T-helper 1 cell treated with Interleukin-12 subunit alpha and Interleukin-12 subunit beta and Interleukin-4 antibody, amounts not matched to agents 30 μg/mL and 1 μg/mL, for 36 hours (primary cell): ENCODE results near the gene NEDD4.
"Not testable (repeated sequence)": the region's sequence is repeated elsewhere in the genome, so short reads cannot be mapped to it uniquely, and the experiment has no call there.

ENCODE experiments used
- H3K27ac Mint-ChIP-seq: one replicate; pipeline ENCODE4 v1.8.0; 2021; ENCODE audit warnings: mild to moderate bottlenecking, mixed read lengths
- H3K27me3 Mint-ChIP-seq: one replicate; pipeline ENCODE4 v1.8.0; 2021; ENCODE audit warnings: low read depth, mixed read lengths
- H3K36me3 Mint-ChIP-seq: one replicate; pipeline ENCODE4 v1.8.0; 2021; ENCODE audit warnings: low read depth, mixed read lengths
- H3K4me1 Mint-ChIP-seq: one replicate; pipeline ENCODE4 v1.8.0; 2021; ENCODE audit warnings: low read depth, mixed read lengths
- H3K4me3 Mint-ChIP-seq: one replicate; pipeline ENCODE4 v1.8.0; 2021; ENCODE audit warnings: mild to moderate bottlenecking, moderate library complexity, mixed read lengths
- H3K9me3 Mint-ChIP-seq: one replicate; pipeline ENCODE4 v1.8.0; 2021; ENCODE audit warnings: mixed read lengths

The NEDD4 gene

DNA sequence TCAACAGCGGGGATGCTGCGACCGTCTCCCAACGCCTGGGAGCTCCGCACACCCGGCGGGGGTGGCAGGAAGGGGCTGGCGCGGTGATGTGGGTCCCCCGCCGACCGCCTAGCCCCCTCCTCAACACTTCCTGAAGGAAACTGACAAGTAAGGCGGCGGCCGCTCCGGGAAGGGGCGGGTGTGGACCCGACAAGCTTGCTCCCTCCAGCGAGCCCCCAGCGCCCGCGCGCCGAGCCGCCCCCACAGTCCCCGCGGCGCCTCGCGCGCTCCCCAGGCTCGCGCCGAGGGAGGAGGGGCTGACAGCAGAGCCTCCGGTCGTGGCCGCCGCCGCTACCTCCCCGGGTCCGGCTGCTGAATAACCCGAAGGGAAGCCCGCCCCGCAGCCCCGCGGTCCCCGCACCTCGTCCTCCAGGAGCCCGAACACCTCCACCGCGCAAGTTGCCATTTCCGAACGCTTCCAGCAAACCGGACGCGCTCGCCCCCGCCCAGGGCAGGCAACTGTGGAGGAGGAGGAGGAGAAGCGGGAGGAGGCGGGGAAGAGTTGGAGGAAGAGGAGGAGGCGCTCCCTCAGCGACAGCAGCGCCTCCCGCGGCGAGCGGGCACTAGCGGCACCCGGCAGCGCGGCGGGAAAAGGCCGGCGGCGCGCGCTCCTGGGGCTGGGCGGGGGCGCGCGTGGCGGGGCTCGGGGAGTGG, at the start of gene NEDD4:
NEDD4 (minus strand) TSS at position 502 of the 693 bp plus-strand sequence; CDS start at position 445, 57 bp downstream.
- H3K4me1 Mint-ChIP-seq = peaks cover 12% of the 10 kb centered on the region
- peaks cover 37% of the 10 kb centered on the region for H3K27me3 Mint-ChIP-seq
- no peaks in the 10 kb centered on the region for H3K9me3 Mint-ChIP-seq
- H3K4me3 Mint-ChIP-seq = peak within 1 kb of the TSS; percentile 89
- peaks cover 2% of the 10 kb centered on the region for H3K36me3 Mint-ChIP-seq
- peak within 1 kb of the TSS; percentile 61 for H3K27ac Mint-ChIP-seq

- Mint-ChIP-seq H3K4me3 (no peak overlapping the region), H3K9me3 (peaks cover 31% of the 10 kb centered on the region), H3K4me1 (peaks cover 21% of the 10 kb centered on the region)
These were observed 49.1 kb upstream of the NEDD4 start for GRCh38 chr15:56042498-56042897.

GRCh38 chr15:56042031-56042430, 48.6 kb upstream of the NEDD4 start:
- Mint-ChIP-seq H3K4me1 (peaks cover 21% of the 10 kb centered on the region), H3K27ac (no peak overlapping the region), H3K36me3 (peaks cover 5% of the 10 kb centered on the region), H3K27me3 (peaks cover 5% of the 10 kb centered on the region), H3K9me3 (peaks cover 31% of the 10 kb centered on the region), H3K4me3 (no peak overlapping the region)

More at GRCh38 chr15:56042498-56042897, 49.1 kb upstream of the NEDD4 start:
- H3K27me3 Mint-ChIP-seq = peaks cover 5% of the 10 kb centered on the region
- peaks cover 5% of the 10 kb centered on the region for H3K36me3 Mint-ChIP-seq
- no peak overlapping the region for H3K27ac Mint-ChIP-seq

DNA sequence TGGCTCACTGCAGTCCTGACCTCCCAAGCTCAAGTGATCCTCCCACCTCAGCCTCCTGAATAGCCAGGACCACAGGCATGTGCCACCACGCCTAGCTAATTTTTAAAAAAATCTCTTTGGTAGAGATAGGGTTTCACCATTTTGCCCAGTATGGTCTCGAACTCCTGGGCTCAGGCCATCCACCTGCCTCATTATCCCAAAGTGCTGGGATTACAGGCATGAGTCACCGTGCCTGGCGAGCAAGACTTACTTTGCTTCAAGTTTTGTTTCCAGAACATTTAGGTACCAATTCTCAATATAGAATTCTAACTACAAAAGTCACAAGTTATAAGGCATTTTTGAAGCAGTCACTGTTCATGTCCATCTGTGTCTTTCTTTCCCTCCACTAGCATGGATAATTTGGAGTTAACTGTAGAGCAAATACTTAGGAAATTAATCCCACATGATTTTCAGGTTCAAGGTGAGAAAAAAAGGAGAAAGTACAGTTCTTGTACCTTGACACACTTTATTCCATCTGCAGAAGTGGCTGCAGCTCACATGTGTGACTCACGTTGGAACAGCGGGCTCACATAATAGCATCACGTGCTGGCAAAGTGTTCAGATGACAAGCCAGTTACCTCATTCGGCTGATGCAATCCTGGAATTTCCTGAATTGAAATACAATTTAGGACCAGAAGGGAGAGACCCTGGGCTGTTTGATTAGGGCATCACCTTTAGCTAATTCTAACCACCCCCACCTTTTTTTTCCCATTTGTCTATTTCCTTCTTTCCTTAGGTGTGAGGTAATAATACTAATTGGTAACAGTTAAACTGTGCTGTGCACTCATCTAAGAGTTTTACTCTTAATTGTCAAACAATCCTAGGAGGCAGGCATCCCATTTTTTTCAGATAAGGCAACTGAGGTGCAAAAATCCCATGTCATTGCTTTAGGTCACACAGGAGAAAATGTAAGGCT, 46.9 kb upstream of the NEDD4 start:
- H3K9me3 Mint-ChIP-seq = peaks cover 25% of the 10 kb centered on the region
- peaks cover 5% of the 10 kb centered on the region for H3K36me3 Mint-ChIP-seq
- no peak overlapping the region for H3K27ac Mint-ChIP-seq
- H3K4me1 Mint-ChIP-seq = peaks cover 21% of the 10 kb centered on the region
- H3K27me3 Mint-ChIP-seq = no peaks in the 10 kb centered on the region
- no peak overlapping the region for H3K4me3 Mint-ChIP-seq

GRCh38 chr15:56038707-56039106, 45.3 kb upstream of the NEDD4 start:
- Mint-ChIP-seq H3K36me3 (no peaks in the 10 kb centered on the region), H3K9me3 (peaks cover 15% of the 10 kb centered on the region), H3K4me3 (no peak overlapping the region), H3K27me3 (no peaks in the 10 kb centered on the region), H3K4me1 (peaks cover 23% of the 10 kb centered on the region), H3K27ac (no peak overlapping the region)

DNA sequence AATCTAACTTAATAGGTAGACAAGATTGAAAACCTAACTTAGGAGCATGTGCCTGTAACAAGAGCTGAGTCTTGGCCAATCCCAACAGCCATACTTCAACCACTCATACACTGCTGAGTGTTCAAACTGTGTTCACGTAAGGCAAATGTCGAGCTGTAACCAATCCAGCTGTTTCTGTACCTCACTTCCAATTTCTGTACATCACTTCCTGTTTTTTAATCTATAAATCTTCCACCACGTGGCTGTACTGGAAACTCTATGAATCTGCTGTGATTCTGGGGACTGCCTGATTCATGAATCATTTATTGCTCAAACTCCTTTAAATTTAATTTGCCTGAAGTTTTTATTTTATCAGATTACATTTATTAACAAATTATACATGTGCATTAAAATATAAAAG, 44.6 kb upstream of the NEDD4 start:
- H3K36me3 Mint-ChIP-seq = no peaks in the 10 kb centered on the region
- no peak overlapping the region for H3K4me3 Mint-ChIP-seq
- peaks cover 10% of the 10 kb centered on the region for H3K9me3 Mint-ChIP-seq
- peaks cover 17% of the 10 kb centered on the region for H3K4me1 Mint-ChIP-seq
- H3K27ac Mint-ChIP-seq = no peak overlapping the region
- no peaks in the 10 kb centered on the region for H3K27me3 Mint-ChIP-seq

- Mint-ChIP-seq H3K4me1 (peaks cover 10% of the 10 kb centered on the region), H3K36me3 (no peaks in the 10 kb centered on the region), H3K4me3 (no peak overlapping the region), H3K27me3 (no peaks in the 10 kb centered on the region), H3K27ac (no peak overlapping the region), H3K9me3 (peaks cover 10% of the 10 kb centered on the region)
These were observed 43.2 kb upstream of the NEDD4 start for GRCh38 chr15:56036546-56037067.

DNA sequence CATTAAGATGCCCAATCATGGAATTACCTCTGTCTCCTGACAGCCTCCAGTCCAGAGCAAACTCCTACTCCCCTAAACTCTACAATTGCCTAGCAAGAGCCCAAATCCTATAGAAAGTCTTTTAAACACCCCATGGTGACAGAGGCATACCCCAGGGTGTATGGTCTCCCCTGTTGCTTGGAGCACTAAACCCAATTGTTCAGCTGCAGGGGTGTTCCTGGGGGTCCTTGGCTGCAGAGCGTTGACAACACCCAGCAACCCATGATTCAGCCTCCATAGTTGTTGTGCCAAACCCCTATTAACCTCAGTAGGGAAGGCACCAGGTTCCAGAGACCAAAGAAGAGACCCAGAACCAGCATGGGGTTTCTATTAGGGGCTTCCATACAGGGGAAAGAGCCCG, 41.8 kb upstream of the NEDD4 start:
- Mint-ChIP-seq H3K36me3 (no peaks in the 10 kb centered on the region), H3K9me3 (peaks cover 10% of the 10 kb centered on the region), H3K4me1 (peaks cover 9% of the 10 kb centered on the region), H3K27ac (no peak overlapping the region), H3K4me3 (no peak overlapping the region), H3K27me3 (peaks cover 8% of the 10 kb centered on the region)

GRCh38 chr15:56034514-56034913, 41.1 kb upstream of the NEDD4 start:
- Mint-ChIP-seq H3K27me3 (peaks cover 10% of the 10 kb centered on the region), H3K27ac (no peak overlapping the region), H3K4me1 (peaks cover 9% of the 10 kb centered on the region), H3K9me3 (peaks cover 9% of the 10 kb centered on the region), H3K36me3 (no peaks in the 10 kb centered on the region), H3K4me3 (no peak overlapping the region)

- Mint-ChIP-seq H3K4me3 (no peak overlapping the region), H3K27ac (no peak overlapping the region), H3K9me3 (no peaks in the 10 kb centered on the region), H3K4me1 (peaks cover 7% of the 10 kb centered on the region), H3K36me3 (no peaks in the 10 kb centered on the region), H3K27me3 (peaks cover 12% of the 10 kb centered on the region)
These were observed 39.0 kb upstream of the NEDD4 start for GRCh38 chr15:56032373-56032772.

GRCh38 chr15:56031836-56032235, 38.4 kb upstream of the NEDD4 start:
- Mint-ChIP-seq H3K27ac (no peak overlapping the region), H3K4me3 (no peak overlapping the region), H3K4me1 (peaks cover 7% of the 10 kb centered on the region), H3K9me3 (no peaks in the 10 kb centered on the region), H3K36me3 (no peaks in the 10 kb centered on the region), H3K27me3 (peaks cover 16% of the 10 kb centered on the region)

DNA sequence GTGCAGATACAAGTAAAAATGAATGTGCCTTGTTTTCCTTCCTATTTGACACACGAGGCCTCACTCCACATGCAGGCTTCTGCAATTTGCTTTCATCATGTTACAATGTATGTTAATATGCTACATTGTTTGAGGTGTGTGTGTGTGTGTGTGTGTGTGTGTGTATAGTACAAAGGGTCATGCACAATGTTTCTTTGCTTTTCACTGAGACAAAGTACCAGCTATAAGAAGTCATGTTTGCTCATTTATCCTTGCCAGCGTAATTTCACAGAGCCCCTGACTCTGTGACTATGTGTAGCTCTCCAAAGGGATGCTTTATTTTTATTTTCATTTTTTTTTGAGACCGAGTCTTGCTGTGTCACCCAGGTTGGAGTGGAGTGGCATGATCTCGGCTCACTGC, 38.0 kb upstream of the NEDD4 start:
- Mint-ChIP-seq H3K4me1 (peaks cover 7% of the 10 kb centered on the region), H3K27me3 (peaks cover 19% of the 10 kb centered on the region), H3K4me3 (no peak overlapping the region), H3K36me3 (no peaks in the 10 kb centered on the region), H3K27ac (no peak overlapping the region), H3K9me3 (no peaks in the 10 kb centered on the region)

DNA sequence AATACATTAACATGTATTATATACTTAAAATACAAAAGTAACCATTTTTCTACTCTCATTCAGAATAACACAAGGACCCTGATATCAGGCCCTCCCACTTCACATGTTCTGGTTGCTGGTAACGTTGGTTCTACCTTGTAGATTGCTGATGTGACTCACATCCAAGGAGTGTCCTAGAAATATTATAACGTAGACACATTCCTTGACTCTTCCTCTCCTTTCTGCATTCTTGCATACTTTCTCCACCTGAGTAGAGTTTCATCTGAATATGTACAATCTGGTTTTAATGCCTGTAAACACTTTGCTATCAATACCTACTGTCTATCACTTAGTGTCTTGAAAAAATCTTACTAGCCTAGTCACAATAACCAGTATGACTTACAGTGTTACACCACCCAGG, 35.0 kb upstream of the NEDD4 start:
- H3K4me1 Mint-ChIP-seq = no peaks in the 10 kb centered on the region
- no peaks in the 10 kb centered on the region for H3K36me3 Mint-ChIP-seq
- no peak overlapping the region for H3K4me3 Mint-ChIP-seq
- H3K9me3 Mint-ChIP-seq = peaks cover 3% of the 10 kb centered on the region
- peaks cover 21% of the 10 kb centered on the region for H3K27me3 Mint-ChIP-seq
- H3K27ac Mint-ChIP-seq = no peak overlapping the region

DNA sequence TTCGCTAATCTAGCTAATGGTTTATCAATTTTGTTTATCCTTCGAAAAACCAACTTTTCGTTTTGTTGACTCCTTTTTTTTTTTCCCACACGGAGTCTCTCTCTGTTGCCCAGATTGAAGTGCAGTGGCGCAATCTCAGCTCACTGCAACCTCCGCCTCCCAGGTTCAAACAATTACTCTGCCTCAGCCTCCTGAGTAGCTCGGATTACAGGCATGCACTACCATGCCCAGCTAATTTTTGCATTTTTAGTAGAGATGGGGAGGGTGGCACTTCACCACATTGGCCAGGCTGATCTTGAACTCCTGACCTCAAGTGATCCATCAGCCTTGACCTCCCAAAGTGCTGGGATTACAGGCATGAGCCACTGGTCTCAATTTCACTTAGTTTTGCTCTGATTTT, 29.7 kb upstream of the NEDD4 start:
- H3K27ac Mint-ChIP-seq, H3K4me1 Mint-ChIP-seq: not testable (repeated sequence)

More for the DNA sequence above, 29.7 kb upstream of the NEDD4 start:
- H3K9me3 Mint-ChIP-seq, H3K4me3 Mint-ChIP-seq, H3K36me3 Mint-ChIP-seq: not testable (repeated sequence)
- peaks cover 24% of the 10 kb centered on the region for H3K27me3 Mint-ChIP-seq
